Neural cell (in vitro differentiated cells): Measurements from ENCODE around the gene RASGRP2. TPM values are rescaled to one million over a fixed set of nuclear protein-coding genes. Genes with fewer than 3 reads are reported as not detected.

ENCODE experiments used
- H2AFZ ChIP-seq: fragments of 200-600, 300-800 bp; sonication (generic), shearing (Covaris generic); 2 replicates; pipeline ENCODE4 v1.6.0; 2014; ENCODE audit warnings: low read depth, mild to moderate bottlenecking, antibody characterized with exemption, low read length, moderate library complexity
- H3F3A ChIP-seq: fragments of 200-600 bp; shearing (Covaris generic); 2 replicates; pipeline ENCODE4 v1.6.1; 2016; ENCODE audit warnings: mild to moderate bottlenecking, moderate library complexity, mixed read lengths, antibody characterized with exemption, low read length; ENCODE audit not compliant: insufficient read depth, poor library complexity, severe bottlenecking
- H3K27ac ChIP-seq: fragments of 200-600, 300-800 bp; sonication (generic), shearing (Covaris generic); 2 replicates; pipeline ENCODE4 v1.5.1; 2014; ENCODE audit warnings: mild to moderate bottlenecking, low read length, moderate library complexity
- H3K27me3 ChIP-seq: fragments of 300-800, 200-600 bp; sonication (generic), shearing (Covaris generic); 2 replicates; pipeline ENCODE4 v1.6.0; 2014; ENCODE audit warnings: mild to moderate bottlenecking, low read depth, low read length, moderate library complexity; ENCODE audit not compliant: insufficient read depth
- H3K36me3 ChIP-seq: fragments of 300-800, 200-600 bp; sonication (generic), shearing (Covaris generic); 2 replicates; pipeline ENCODE4 v1.5.1; 2014; ENCODE audit warnings: mild to moderate bottlenecking, antibody characterized with exemption, low read length, moderate library complexity; ENCODE audit not compliant: insufficient read depth
- H3K4me2 ChIP-seq: fragments of 300-800, 200-600 bp; sonication (generic), shearing (Covaris generic); 2 replicates; pipeline ENCODE4 v1.6.0; 2014; ENCODE audit warnings: mild to moderate bottlenecking, low read length
- H3K4me3 ChIP-seq: fragments of 300-800, 200-600 bp; sonication (generic), shearing (Covaris generic); 2 replicates; pipeline ENCODE4 v1.5.1; 2014; ENCODE audit warnings: mild to moderate bottlenecking, low read length, moderate library complexity
- H3K79me2 ChIP-seq: fragments of 200-600 bp; shearing (Covaris generic); replicated peaks from 2 replicates; pipeline ENCODE4 v1.6.0; 2014; ENCODE audit warnings: mild to moderate bottlenecking, low read length, moderate library complexity; ENCODE audit not compliant: insufficient read depth
- H3K9ac ChIP-seq: fragments of 300-800, 200-600 bp; sonication (generic), shearing (Covaris generic); 2 replicates; pipeline ENCODE4 v1.6.1; 2016; ENCODE audit warnings: mild to moderate bottlenecking, low read length, mixed read lengths
- H3K9me2 ChIP-seq: fragments of 200-600 bp; shearing (Covaris generic); 2 replicates; pipeline ENCODE4 v1.6.1; 2016; ENCODE audit warnings: mild to moderate bottlenecking, low read length, mixed read lengths; ENCODE audit not compliant: insufficient read depth
- H3K9me3 ChIP-seq: fragments of 200-600, 300-800 bp; sonication (generic), shearing (Covaris generic); 2 replicates; pipeline ENCODE4 v1.6.1; 2016; ENCODE audit warnings: mild to moderate bottlenecking, mixed run types, low read length, moderate library complexity, mixed read lengths
- H4K20me1 ChIP-seq: fragments of 200-600 bp; shearing (Covaris generic); 2 replicates; pipeline ENCODE4 v1.6.1; 2016; ENCODE audit warnings: mild to moderate bottlenecking, mixed run types; ENCODE audit not compliant: insufficient read depth
- CTCF ChIP-seq: fragments of 450-650 bp; IDR thresholded peaks from 2 replicates; pipeline ENCODE4 v1.5.1; 2014; ENCODE audit warnings: antibody characterized with exemption, mild to moderate bottlenecking, moderate library complexity; ENCODE audit not compliant: poor library complexity, severe bottlenecking
- EP300 ChIP-seq: fragments of 450-650 bp; conservative IDR thresholded peaks from 2 replicates; pipeline ENCODE4 v1.6.1; 2014; ENCODE audit warnings: antibody characterized with exemption, mild to moderate bottlenecking, moderate library complexity; ENCODE audit not compliant: poor library complexity, severe bottlenecking
- EZH2 ChIP-seq: fragments of 200-600, 300-800 bp; shearing (Covaris generic), sonication (generic); IDR thresholded peaks from 2 replicates; pipeline ENCODE4 v1.6.1; 2014; ENCODE audit warnings: antibody characterized with exemption, low read length, borderline replicate concordance, mild to moderate bottlenecking; ENCODE audit not compliant: insufficient read depth, poor library complexity, severe bottlenecking
- MXI1 ChIP-seq: fragments of 450-650 bp; conservative IDR thresholded peaks from 2 replicates; pipeline ENCODE4 v1.6.1; 2014; ENCODE audit warnings: antibody characterized with exemption, mild to moderate bottlenecking; ENCODE audit not compliant: poor library complexity, severe bottlenecking
- POLR2AphosphoS5 ChIP-seq: IDR thresholded peaks from 2 replicates; pipeline ENCODE4 v1.6.1; 2012
- RAD21 ChIP-seq: fragments of 450-650 bp; conservative IDR thresholded peaks from 2 replicates; pipeline ENCODE4 v1.6.1; 2014; ENCODE audit warnings: antibody characterized with exemption, mild to moderate bottlenecking, moderate library complexity
- SMC3 ChIP-seq: fragments of 450-650 bp; conservative IDR thresholded peaks from 2 replicates; pipeline ENCODE4 v1.6.1; 2014; ENCODE audit warnings: antibody characterized with exemption, mild to moderate bottlenecking, moderate library complexity; ENCODE audit not compliant: poor library complexity
- TAF1 ChIP-seq: IDR thresholded peaks from 2 replicates; pipeline ENCODE4 v1.6.1; 2012; ENCODE audit warnings: low read depth
- polyA plus RNA-seq: library from polyadenylated mRNA; depleted of rRNA; stranded (reverse); fragments of >200 nt; gene quantifications from 2 replicates; pipeline ENCODE4 v1.2.3, GENCODE V29; 2014
- TF ChIP-seq, protein P1 (sequence below): IDR thresholded peaks from 2 replicates; pipeline ENCODE4 v1.6.1; 2012; ENCODE audit warnings: borderline replicate concordance

RASGRP2 gene
- polyA plus RNA-seq, 1 donor from 2014 or later: 4.5 TPM

DNA sequence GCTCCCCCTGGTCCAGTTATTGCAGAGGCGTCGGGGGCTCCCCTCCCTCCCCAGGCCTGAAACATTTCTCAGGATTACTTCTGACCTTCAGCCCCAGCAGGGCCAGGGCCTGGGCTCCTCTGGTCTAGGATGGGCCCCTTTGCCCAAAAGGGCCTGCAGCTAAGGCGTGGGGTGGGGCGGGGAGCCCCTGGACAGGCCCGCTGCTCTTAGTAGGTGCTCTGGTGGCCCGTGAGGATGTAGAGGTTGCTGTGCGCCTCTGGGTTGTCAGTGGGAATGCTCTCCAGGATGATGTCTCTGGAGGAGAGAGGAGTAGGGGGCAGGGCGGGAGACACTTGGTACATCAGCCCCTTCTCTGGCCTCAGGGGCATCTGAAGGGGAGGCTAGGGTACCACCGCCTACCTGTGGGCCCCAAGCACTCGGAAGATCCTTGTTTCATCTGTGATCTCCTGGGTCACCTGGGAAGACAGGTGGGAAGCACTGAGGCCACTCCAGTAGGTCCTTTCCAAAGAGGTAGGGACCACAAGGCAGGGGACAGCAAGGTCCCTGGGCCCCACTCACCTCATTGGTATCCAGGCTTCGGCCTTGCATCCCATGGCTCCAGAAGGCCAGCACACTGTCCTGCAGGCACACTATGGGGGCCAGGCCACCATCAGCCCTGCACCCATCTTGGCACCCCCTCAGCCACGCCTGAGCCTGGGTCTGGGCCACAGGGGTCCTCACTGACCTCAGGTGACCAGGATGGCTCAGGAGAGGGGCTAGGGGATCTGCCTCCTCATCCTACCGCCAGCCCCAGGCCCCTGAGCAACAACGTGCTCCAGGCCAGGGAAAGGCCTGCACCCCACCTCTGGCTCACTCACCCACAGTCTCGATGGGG lies 45.6 kb upstream of the RASGRP2 start:
- no peak overlapping the region for H3K9ac ChIP-seq
- no peak for TF ChIP-seq EP300
- no peak overlapping the region for H3K27ac ChIP-seq
- no peaks in the 10 kb centered on the region for H4K20me1 ChIP-seq
- no peak overlapping the region for H2AFZ ChIP-seq
- no peak overlapping the region for H3K4me2 ChIP-seq
- H3K79me2 ChIP-seq: no peaks in the 10 kb centered on the region
- no peaks in the 10 kb centered on the region for H3K36me3 ChIP-seq
- no peaks in the 10 kb centered on the region for H3K9me3 ChIP-seq
- H3K9me2 ChIP-seq: no peaks in the 10 kb centered on the region
- H3K27me3 ChIP-seq: no peaks in the 10 kb centered on the region
- no peaks in the 10 kb centered on the region for H3F3A ChIP-seq
- no peak overlapping the region for H3K4me3 ChIP-seq

GRCh38 chr11:64788321-64789215 lies 44.6 kb upstream of the RASGRP2 start:
- H3K9ac ChIP-seq: no peak overlapping the region
- H3K4me2 ChIP-seq: no peak overlapping the region
- H3K27me3 ChIP-seq: no peaks in the 10 kb centered on the region
- no peaks in the 10 kb centered on the region for H3K9me3 ChIP-seq
- H3K27ac ChIP-seq: no peak overlapping the region
- TF ChIP-seq SMC3: no peak
- no peak for TF ChIP-seq EP300
- no peak for TF ChIP-seq POLR2AphosphoS5
- TF ChIP-seq, protein P1, sequence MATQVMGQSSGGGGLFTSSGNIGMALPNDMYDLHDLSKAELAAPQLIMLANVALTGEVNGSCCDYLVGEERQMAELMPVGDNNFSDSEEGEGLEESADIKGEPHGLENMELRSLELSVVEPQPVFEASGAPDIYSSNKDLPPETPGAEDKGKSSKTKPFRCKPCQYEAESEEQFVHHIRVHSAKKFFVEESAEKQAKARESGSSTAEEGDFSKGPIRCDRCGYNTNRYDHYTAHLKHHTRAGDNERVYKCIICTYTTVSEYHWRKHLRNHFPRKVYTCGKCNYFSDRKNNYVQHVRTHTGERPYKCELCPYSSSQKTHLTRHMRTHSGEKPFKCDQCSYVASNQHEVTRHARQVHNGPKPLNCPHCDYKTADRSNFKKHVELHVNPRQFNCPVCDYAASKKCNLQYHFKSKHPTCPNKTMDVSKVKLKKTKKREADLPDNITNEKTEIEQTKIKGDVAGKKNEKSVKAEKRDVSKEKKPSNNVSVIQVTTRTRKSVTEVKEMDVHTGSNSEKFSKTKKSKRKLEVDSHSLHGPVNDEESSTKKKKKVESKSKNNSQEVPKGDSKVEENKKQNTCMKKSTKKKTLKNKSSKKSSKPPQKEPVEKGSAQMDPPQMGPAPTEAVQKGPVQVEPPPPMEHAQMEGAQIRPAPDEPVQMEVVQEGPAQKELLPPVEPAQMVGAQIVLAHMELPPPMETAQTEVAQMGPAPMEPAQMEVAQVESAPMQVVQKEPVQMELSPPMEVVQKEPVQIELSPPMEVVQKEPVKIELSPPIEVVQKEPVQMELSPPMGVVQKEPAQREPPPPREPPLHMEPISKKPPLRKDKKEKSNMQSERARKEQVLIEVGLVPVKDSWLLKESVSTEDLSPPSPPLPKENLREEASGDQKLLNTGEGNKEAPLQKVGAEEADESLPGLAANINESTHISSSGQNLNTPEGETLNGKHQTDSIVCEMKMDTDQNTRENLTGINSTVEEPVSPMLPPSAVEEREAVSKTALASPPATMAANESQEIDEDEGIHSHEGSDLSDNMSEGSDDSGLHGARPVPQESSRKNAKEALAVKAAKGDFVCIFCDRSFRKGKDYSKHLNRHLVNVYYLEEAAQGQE: no peak
- no peak for TF ChIP-seq EZH2
- TF ChIP-seq RAD21: no peak
- no peak for TF ChIP-seq MXI1
- no peak for TF ChIP-seq CTCF
- no peak for TF ChIP-seq TAF1
- H3K9me2 ChIP-seq: no peaks in the 10 kb centered on the region
- H3K36me3 ChIP-seq: no peaks in the 10 kb centered on the region
- no peaks in the 10 kb centered on the region for H3F3A ChIP-seq
- H2AFZ ChIP-seq: no peak overlapping the region
- H3K79me2 ChIP-seq: no peaks in the 10 kb centered on the region
- no peaks in the 10 kb centered on the region for H4K20me1 ChIP-seq
- no peak overlapping the region for H3K4me3 ChIP-seq
